Activated naive CD8-positive, alpha-beta T cell (primary cell): ENCODE results near the gene ATRNL1.

ENCODE experiments used
- H3K27ac Mint-ChIP-seq: one replicate; pipeline ENCODE4 v1.8.0; 2021; ENCODE audit warnings: mixed read lengths
- H3K27me3 Mint-ChIP-seq: one replicate; pipeline ENCODE4 v1.8.0; 2021; ENCODE audit warnings: mixed read lengths
- H3K36me3 Mint-ChIP-seq: one replicate; pipeline ENCODE4 v1.8.0; 2021; ENCODE audit warnings: mixed read lengths
- H3K4me1 Mint-ChIP-seq: one replicate; pipeline ENCODE4 v1.8.0; 2021; ENCODE audit warnings: low read depth, mixed read lengths
- H3K4me3 Mint-ChIP-seq: one replicate; pipeline ENCODE4 v1.8.0; 2021; ENCODE audit warnings: mild to moderate bottlenecking, mixed read lengths
- H3K9me3 Mint-ChIP-seq: one replicate; pipeline ENCODE4 v1.8.0; 2021; ENCODE audit warnings: low read depth, mixed read lengths

The ATRNL1 gene

GRCh38 chr10:115936926-115937767, 844.0 kb downstream of the ATRNL1 start:
- H3K36me3 Mint-ChIP-seq = no peaks in the 10 kb centered on the region
- H3K9me3 Mint-ChIP-seq = peaks cover 2% of the 10 kb centered on the region
- no peak overlapping the region for H3K27ac Mint-ChIP-seq
- H3K27me3 Mint-ChIP-seq = peaks cover 2% of the 10 kb centered on the region
- H3K4me1 Mint-ChIP-seq = no peaks in the 10 kb centered on the region
- H3K4me3 Mint-ChIP-seq = no peak overlapping the region

GRCh38 chr10:115937768-115938056, 844.5 kb downstream of the ATRNL1 start:
- H3K4me1 Mint-ChIP-seq = no peaks in the 10 kb centered on the region
- no peaks in the 10 kb centered on the region for H3K36me3 Mint-ChIP-seq
- no peak overlapping the region for H3K4me3 Mint-ChIP-seq
- H3K27ac Mint-ChIP-seq = no peak overlapping the region
- H3K27me3 Mint-ChIP-seq = peaks cover 2% of the 10 kb centered on the region
- H3K9me3 Mint-ChIP-seq = peaks cover 4% of the 10 kb centered on the region

- H3K4me1 Mint-ChIP-seq = no peaks in the 10 kb centered on the region
- H3K27me3 Mint-ChIP-seq = peaks cover 2% of the 10 kb centered on the region
These were observed 846.1 kb downstream of the ATRNL1 start for GRCh38 chr10:115939101-115939854.

GRCh38 chr10:115941361-115941771, 848.2 kb downstream of the ATRNL1 start:
- no peak overlapping the region for H3K27ac Mint-ChIP-seq
- no peaks in the 10 kb centered on the region for H3K27me3 Mint-ChIP-seq
- H3K4me3 Mint-ChIP-seq = no peak overlapping the region
- H3K9me3 Mint-ChIP-seq = peaks cover 4% of the 10 kb centered on the region
- H3K36me3 Mint-ChIP-seq = no peaks in the 10 kb centered on the region
- no peaks in the 10 kb centered on the region for H3K4me1 Mint-ChIP-seq

More at GRCh38 chr10:115939101-115939854, 846.1 kb downstream of the ATRNL1 start:
- Mint-ChIP-seq H3K4me3 (no peak overlapping the region), H3K36me3 (no peaks in the 10 kb centered on the region), H3K9me3 (peaks cover 4% of the 10 kb centered on the region), H3K27ac (no peak overlapping the region)

GRCh38 chr10:115942101-115942500, 848.9 kb downstream of the ATRNL1 start:
- peaks cover 4% of the 10 kb centered on the region for H3K9me3 Mint-ChIP-seq
- no peaks in the 10 kb centered on the region for H3K4me1 Mint-ChIP-seq
- H3K36me3 Mint-ChIP-seq = no peaks in the 10 kb centered on the region
- no peaks in the 10 kb centered on the region for H3K27me3 Mint-ChIP-seq
- H3K27ac Mint-ChIP-seq = no peak overlapping the region
- H3K4me3 Mint-ChIP-seq = no peak overlapping the region

- H3K4me3 Mint-ChIP-seq = no peak overlapping the region
- no peaks in the 10 kb centered on the region for H3K4me1 Mint-ChIP-seq
- no peaks in the 10 kb centered on the region for H3K27me3 Mint-ChIP-seq
- peaks cover 4% of the 10 kb centered on the region for H3K9me3 Mint-ChIP-seq
- H3K27ac Mint-ChIP-seq = no peak overlapping the region
- no peaks in the 10 kb centered on the region for H3K36me3 Mint-ChIP-seq
These were observed 851.4 kb downstream of the ATRNL1 start for GRCh38 chr10:115944538-115944937.

- H3K9me3 Mint-ChIP-seq = peaks cover 4% of the 10 kb centered on the region
- no peak overlapping the region for H3K27ac Mint-ChIP-seq
- H3K4me1 Mint-ChIP-seq = no peaks in the 10 kb centered on the region
- no peaks in the 10 kb centered on the region for H3K27me3 Mint-ChIP-seq
- H3K36me3 Mint-ChIP-seq = no peaks in the 10 kb centered on the region
- H3K4me3 Mint-ChIP-seq = no peak overlapping the region
These were observed 852.7 kb downstream of the ATRNL1 start for GRCh38 chr10:115945701-115946445.

GRCh38 chr10:115947104-115947503, 853.9 kb downstream of the ATRNL1 start:
- no peak overlapping the region for H3K4me3 Mint-ChIP-seq
- no peak overlapping the region for H3K27ac Mint-ChIP-seq
- peaks cover 2% of the 10 kb centered on the region for H3K9me3 Mint-ChIP-seq
- no peaks in the 10 kb centered on the region for H3K4me1 Mint-ChIP-seq
- H3K27me3 Mint-ChIP-seq = no peaks in the 10 kb centered on the region
- H3K36me3 Mint-ChIP-seq = no peaks in the 10 kb centered on the region

GRCh38 chr10:115948465-115948864, 855.3 kb downstream of the ATRNL1 start:
- no peak overlapping the region for H3K4me3 Mint-ChIP-seq
- no peaks in the 10 kb centered on the region for H3K4me1 Mint-ChIP-seq
- no peaks in the 10 kb centered on the region for H3K27me3 Mint-ChIP-seq
- H3K9me3 Mint-ChIP-seq = no peaks in the 10 kb centered on the region
- H3K36me3 Mint-ChIP-seq = no peaks in the 10 kb centered on the region
- H3K27ac Mint-ChIP-seq = no peak overlapping the region

GRCh38 chr10:115949282-115949844, 856.2 kb downstream of the ATRNL1 start:
- Mint-ChIP-seq H3K27ac (no peak overlapping the region), H3K9me3 (no peaks in the 10 kb centered on the region), H3K4me3 (no peak overlapping the region), H3K27me3 (no peaks in the 10 kb centered on the region), H3K4me1 (no peaks in the 10 kb centered on the region), H3K36me3 (no peaks in the 10 kb centered on the region)

GRCh38 chr10:115950320-115950719, 857.2 kb downstream of the ATRNL1 start:
- Mint-ChIP-seq H3K9me3 (no peaks in the 10 kb centered on the region), H3K4me1 (no peaks in the 10 kb centered on the region), H3K36me3 (no peaks in the 10 kb centered on the region), H3K27ac (no peak overlapping the region), H3K4me3 (no peak overlapping the region), H3K27me3 (no peaks in the 10 kb centered on the region)

GRCh38 chr10:115951242-115951641, 858.1 kb downstream of the ATRNL1 start:
- Mint-ChIP-seq H3K27me3 (no peaks in the 10 kb centered on the region), H3K36me3 (no peaks in the 10 kb centered on the region), H3K4me1 (no peaks in the 10 kb centered on the region), H3K27ac (no peak overlapping the region), H3K4me3 (no peak overlapping the region), H3K9me3 (no peaks in the 10 kb centered on the region)

- H3K36me3 Mint-ChIP-seq = no peaks in the 10 kb centered on the region
- H3K4me3 Mint-ChIP-seq = no peak overlapping the region
- H3K4me1 Mint-ChIP-seq = no peaks in the 10 kb centered on the region
- H3K27ac Mint-ChIP-seq = no peak overlapping the region
- no peaks in the 10 kb centered on the region for H3K27me3 Mint-ChIP-seq
- no peaks in the 10 kb centered on the region for H3K9me3 Mint-ChIP-seq
These were observed 860.1 kb downstream of the ATRNL1 start for GRCh38 chr10:115953281-115953680.

- H3K27ac Mint-ChIP-seq = no peak overlapping the region
- H3K36me3 Mint-ChIP-seq = no peaks in the 10 kb centered on the region
- no peak overlapping the region for H3K4me3 Mint-ChIP-seq
- no peaks in the 10 kb centered on the region for H3K9me3 Mint-ChIP-seq
- no peaks in the 10 kb centered on the region for H3K27me3 Mint-ChIP-seq
- H3K4me1 Mint-ChIP-seq = no peaks in the 10 kb centered on the region
These were observed 860.8 kb downstream of the ATRNL1 start for GRCh38 chr10:115953968-115954367.
